Amniotic epithelial cell (primary cell): Measurements from ENCODE around the gene DMPK.

ENCODE experiments used
- DNase-seq: peaks from one replicate; pipeline ENCODE4 v3.0.0-alpha.2; 2010; ENCODE audit warnings: low read depth

DMPK gene

DNA sequence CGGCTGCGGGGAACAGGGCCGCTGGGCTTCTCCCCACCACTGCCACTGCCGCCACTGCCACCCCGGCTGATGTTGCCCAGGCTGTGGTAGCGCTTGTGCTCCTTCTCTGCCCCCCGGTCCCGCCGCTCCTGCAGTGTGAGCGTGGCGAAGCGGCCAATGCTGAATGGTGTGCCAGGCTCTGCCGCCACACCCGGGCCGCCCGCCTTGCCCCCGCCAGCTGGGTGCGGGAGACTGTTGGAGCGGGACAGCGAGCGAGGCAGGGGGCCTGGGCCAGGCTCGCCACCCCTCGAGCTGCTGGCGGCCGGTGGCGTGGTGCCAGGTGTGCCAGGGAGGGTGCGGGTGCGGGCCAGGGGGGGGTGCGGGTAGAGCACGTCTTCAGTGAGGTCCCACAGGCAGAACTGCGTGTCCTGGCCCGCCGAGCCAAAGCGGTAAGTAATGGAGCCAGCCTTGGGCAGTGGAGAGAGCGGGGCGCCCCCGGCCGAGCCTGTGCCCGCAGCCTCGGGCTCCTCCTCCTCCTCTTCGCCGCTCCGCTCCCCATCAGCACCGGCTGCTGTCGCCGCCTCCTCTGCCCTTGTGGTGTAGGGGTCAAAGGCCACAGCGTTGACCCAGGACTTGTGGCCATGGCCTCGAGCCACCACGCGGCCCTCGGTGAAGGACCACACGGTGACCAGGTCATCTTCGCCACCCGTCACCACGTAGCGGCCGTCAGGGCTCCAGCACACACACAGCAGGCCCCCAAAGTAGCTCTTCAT, 3.7 kb upstream of the DMPK start:
- DNase-seq, result no peak

DNA sequence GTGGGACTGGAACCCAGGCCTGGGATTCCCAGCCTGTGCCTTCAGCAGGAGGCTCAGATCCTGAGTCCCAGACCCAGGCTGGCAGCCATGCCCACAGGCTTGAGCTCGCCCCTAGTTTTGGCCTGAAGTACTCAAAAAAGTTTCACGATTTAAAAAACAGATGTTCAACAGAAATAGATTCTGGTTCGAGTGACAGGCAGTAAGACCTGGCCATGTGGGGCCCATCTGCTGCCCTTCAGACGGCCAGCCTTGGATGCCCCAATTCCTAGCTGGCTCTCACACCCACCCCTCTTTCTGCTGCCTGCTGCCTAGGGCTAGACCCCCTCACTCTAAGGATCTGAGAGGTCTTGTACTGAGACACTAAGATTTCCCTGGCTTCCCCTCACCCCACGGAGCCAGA, 2.8 kb upstream of the DMPK start:
- no peak for DNase-seq

DNA sequence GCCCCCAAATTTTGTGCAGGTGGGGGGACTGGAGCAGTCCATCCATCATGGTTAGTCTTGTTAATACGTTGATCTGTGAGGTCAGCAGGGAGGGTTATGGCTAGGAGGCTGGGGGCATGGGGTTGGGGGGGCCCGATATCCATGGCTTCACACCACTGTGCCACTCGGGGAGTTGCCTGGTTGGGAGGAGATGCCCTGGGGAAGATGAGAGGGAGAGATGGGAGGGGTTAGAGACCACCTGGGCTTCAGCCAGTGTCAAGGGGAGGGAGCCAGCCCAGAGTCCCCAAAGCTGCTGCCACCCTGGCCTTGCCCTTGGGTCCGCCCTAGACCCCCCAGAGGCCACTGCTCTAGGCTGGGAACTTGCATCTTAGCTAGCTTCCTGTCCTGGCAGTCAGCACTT, 1.8 kb upstream of the DMPK start:
- DNase-seq, result no peak

GRCh38 chr19:45782820-45783785, 813 bp upstream of the DMPK start:
- DNase-seq, result peak; percentile 79

- no peak for DNase-seq
These were observed 802 bp downstream of the DMPK start for GRCh38 chr19:45781214-45782161.

DNA sequence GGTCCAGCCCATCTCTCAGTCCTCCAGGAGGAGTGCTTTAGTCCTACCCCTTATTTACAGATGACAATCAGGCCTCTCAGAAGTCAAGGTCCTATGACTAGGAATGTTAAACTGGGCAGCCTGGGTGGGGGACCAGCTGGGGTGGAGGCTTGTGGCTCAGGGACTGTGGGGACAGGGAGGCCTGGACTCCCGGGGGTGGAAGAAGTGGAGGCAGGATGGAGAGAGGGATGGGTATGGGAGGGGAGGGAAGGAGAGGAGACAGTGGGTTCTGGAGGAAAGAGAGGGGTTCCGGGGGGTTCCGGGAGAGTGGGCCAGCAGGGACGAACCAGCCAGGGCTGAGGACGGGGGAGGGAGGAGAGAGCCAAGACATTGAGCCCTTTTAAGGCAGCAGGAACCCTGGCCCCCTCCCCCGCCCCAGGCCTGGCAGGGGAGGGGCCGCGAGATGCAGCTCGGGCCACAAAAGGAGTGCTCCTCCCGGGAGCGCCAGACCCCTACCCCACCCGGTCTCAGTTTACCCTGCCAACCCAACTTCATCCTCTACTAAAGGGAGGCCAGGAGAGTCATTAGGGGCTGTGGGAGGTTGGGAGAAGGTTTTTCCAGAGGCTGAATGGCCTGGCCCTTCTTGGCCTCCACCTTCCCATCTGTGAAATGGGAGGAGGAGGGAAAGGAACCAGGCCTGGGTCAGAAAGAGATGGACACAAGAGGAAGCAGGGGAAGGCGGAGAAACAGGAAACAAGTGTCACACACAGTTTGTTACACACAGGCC, 1.7 kb downstream of the DMPK start:
- DNase-seq, result no peak

DNA sequence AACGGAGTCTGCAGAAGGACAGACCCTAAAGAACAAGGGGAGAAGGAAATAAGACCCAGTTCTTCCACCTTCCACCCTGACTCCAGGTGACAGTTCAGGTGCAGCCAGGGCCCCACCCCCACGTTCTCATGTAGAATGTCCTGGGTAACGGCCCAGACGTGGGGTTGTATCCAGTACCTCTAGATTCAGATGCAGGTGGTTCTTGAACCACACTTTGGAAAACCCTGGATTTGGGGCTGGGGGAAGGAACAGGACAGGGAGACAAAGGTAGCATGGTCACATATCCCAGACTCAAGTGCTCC, 2.2 kb downstream of the DMPK start:
- no peak for DNase-seq

GRCh38 chr19:45779231-45780145, 2.8 kb downstream of the DMPK start:
- peak; percentile 75 for DNase-seq

DNA sequence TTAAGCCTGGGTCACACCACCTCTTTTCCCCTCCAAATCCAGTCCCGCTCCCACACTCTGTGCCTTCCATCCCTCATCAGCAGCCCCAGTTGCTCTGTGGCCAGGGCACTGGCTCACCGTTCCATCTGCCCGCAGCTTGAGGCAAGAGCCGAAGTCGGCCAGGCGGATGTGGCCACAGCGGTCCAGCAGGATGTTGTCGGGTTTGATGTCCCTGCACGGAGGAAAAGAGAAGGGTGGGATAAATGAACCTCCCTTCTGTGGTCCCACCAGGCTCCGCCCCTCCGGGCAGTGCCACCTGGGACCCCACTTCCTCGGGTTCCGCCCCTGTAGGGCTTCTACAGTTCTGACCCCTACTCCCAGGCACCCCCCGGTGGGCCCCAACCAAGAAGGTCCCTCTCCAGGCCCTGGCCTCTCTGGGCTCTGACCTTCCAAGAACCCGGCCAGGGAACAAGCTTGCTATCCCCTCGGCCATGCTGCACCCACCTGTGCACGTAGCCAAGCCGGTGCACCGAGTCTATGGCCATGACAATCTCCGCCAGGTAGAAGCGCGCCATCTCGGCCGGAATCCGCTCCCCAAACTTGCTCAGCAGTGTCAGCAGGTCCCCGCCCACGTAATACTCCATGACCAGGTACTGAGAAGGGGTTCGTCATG, 4.2 kb downstream of the DMPK start:
- DNase-seq, result no peak

DNA sequence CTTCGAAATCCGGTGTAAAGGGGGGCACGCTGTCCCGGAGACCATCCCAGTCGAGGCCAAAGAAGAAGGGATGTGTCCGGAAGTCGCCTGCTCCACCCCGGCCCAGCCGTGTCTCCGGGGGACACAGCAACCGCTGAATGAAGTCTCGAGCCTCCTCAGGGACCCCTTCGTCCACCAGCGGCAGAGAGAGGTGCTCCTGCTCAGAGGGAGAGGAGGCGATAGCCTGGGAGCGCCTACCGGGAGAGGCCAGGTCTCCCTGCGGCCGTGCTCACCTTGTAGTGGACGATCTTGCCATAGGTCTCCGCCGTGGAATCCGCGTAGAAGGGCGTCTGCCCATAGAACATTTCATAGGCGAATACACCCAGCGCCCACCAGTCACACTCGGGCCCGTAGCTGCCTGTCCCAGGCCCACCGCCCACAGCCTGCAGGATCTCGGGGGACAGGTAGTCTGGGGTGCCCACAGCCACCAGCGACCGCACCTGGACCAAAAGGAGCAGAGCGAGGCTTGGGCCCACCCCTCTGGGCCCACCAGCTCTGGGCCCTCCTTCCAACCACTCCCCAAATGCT, 4.8 kb downstream of the DMPK start:
- DNase-seq, result no peak

GRCh38 chr19:45774765-45775164, 7.5 kb downstream of the DMPK start:
- DNase-seq, result no peak

DNA sequence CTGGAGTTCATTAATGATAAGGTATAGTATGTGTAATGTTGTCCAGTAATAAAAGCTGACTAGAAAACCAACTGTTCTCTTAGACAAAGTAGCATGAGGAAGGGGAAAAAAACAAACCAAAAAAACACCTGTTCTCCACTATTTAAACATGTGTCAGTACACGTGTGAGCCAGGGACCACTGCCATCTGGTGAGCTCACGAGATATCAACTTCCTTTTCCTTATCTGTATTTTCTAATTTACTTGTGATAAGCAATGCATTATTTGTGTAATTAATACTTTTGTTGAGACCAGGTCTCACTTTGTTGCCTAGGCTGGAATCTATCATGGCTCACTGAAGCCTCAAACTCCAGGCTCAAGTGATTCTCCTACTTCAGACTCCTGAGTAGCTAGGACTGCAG, 8.9 kb downstream of the DMPK start:
- DNase-seq, result no peak

GRCh38 chr19:45772912-45773311, 9.4 kb downstream of the DMPK start:
- DNase-seq, result no peak

- DNase-seq, result no peak
These were observed 10.0 kb downstream of the DMPK start for GRCh38 chr19:45772130-45772840.

GRCh38 chr19:45771311-45771933, 10.9 kb downstream of the DMPK start:
- DNase-seq, result no peak

GRCh38 chr19:45770192-45771101, 11.8 kb downstream of the DMPK start:
- peak; percentile 98 for DNase-seq

- DNase-seq, result peak; percentile 50
These were observed 12.5 kb downstream of the DMPK start for GRCh38 chr19:45769821-45770191.
